HG02759 (cell line): Measurements from ENCODE around the gene ZNF420.
A peak's percentile ranks its signal among the peaks of the same experiment; 100 is the strongest.
"Not testable (repeated sequence)": the region's sequence is repeated elsewhere in the genome, so short reads cannot be mapped to it uniquely, and the experiment has no call there.

Source experiments
- ATAC-seq: cut with Tn5 transposase; IDR thresholded peaks from one replicate; pipeline ENCODE4 v1.9.1; 2021; ENCODE audit warnings: mild to moderate bottlenecking, moderate library complexity; ENCODE audit not compliant: unreplicated experiment

Gene ZNF420

GRCh38 chr19:37077934-37078716 lies at the start of gene ZNF420:
ZNF420 (plus strand) TSS chr19:37078433; CDS start chr19:37089119, 10,686 bp downstream.
- peak; percentile 97 for ATAC-seq

GRCh38 chr19:37045140-37045539 lies 33.1 kb upstream of the ZNF420 start:
- no peak for ATAC-seq

- ATAC-seq, result no peak
Observed at GRCh38 chr19:37055330-37055729, 22.9 kb upstream of the ZNF420 start.

GRCh38 chr19:37056776-37057175 lies 21.5 kb upstream of the ZNF420 start:
- ATAC-seq, result no peak

- ATAC-seq, result no peak
Observed at GRCh38 chr19:37059142-37059541, 19.1 kb upstream of the ZNF420 start.

GRCh38 chr19:37064886-37065285 lies 13.3 kb upstream of the ZNF420 start:
- ATAC-seq, result not testable (repeated sequence)

- ATAC-seq, result no peak
Observed at GRCh38 chr19:37074111-37074510, 4.1 kb upstream of the ZNF420 start.

- ATAC-seq, result no peak
Observed at GRCh38 chr19:37074819-37075362, 3.3 kb upstream of the ZNF420 start.

GRCh38 chr19:37076524-37076923 lies 1.7 kb upstream of the ZNF420 start:
- ATAC-seq, result not testable (repeated sequence)

GRCh38 chr19:37077501-37077933 lies 716 bp upstream of the ZNF420 start:
- no peak for ATAC-seq

- no peak for ATAC-seq
Observed at GRCh38 chr19:37078717-37079032, 442 bp downstream of the ZNF420 start.

- ATAC-seq, result no peak
Observed at GRCh38 chr19:37079238-37079637, 1.0 kb downstream of the ZNF420 start.

- no peak for ATAC-seq
Observed at GRCh38 chr19:37082307-37082706, 4.1 kb downstream of the ZNF420 start.

- ATAC-seq, result no peak
Observed at GRCh38 chr19:37087110-37087509, 8.9 kb downstream of the ZNF420 start.

GRCh38 chr19:37095859-37096258 lies 17.6 kb downstream of the ZNF420 start:
- no peak for ATAC-seq

GRCh38 chr19:37098570-37098969 lies 20.3 kb downstream of the ZNF420 start:
- no peak for ATAC-seq

GRCh38 chr19:37104135-37104534 lies 25.9 kb downstream of the ZNF420 start:
- not testable (repeated sequence) for ATAC-seq

GRCh38 chr19:37111753-37112152 lies 33.5 kb downstream of the ZNF420 start:
- ATAC-seq, result not testable (repeated sequence)

GRCh38 chr19:37114001-37114400 lies 35.8 kb downstream of the ZNF420 start:
- ATAC-seq, result no peak

- not testable (repeated sequence) for ATAC-seq
Observed at GRCh38 chr19:37122093-37122492, 43.9 kb downstream of the ZNF420 start.

GRCh38 chr19:37127999-37128820 lies 50.0 kb downstream of the ZNF420 start:
- no peak for ATAC-seq

- no peak for ATAC-seq
Observed at GRCh38 chr19:37128821-37129177, 50.6 kb downstream of the ZNF420 start.
